ENCODE data around the gene FAM180B. TPM values are rescaled to one million over a fixed set of nuclear protein-coding genes. Genes with fewer than 3 reads are reported as not detected.

Gene FAM180B
- total RNA-seq, 2 donors from 2014 or later, result not detected

DNA sequence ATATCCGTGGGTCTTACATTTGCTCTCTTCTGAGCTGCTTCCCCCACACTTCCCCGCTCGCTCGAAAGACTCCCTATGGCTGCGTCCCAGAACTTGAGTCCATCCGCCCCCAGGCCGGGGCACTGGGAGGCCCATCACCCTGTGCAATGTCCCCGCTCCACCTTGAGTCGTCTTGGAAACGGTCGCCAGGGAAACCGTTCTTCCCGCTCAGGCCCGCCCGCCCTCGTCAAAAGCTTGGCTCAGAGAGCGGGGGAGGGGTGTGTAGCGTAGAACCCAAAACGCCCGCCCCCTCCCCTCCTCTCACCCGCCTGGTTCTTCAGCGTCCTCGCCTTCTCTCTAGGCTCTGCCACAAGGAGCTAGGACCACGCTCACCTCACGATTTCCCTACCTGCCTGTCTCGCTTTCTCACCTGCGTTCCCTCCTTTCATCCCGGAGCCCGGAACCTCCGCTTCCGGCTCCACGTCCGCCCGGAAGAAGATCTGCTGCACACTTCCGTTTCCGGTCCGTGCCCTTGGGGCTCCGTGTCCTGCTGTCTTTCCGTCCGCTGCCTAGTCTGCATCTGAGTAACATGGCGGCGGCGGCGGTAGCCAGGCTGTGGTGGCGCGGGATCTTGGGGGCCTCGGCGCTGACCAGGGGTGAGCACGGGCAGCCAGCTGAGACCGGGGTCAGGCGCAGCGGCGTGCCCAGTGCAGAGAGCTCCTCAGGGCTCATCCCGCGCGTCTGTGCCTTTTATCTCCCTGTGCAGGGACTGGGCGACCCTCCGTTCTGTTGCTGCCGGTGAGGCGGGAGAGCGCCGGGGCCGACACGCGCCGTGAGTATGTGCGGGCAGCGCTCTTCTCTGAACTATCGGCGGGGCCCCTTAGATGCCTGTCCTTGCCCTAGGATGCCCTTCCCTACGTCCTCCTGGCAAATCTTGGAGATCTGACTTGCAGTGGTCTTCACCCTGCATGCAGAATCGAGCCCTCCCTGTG lies 7.7 kb upstream of the FAM180B start, which contains the start of the genes KBTBD4 and NDUFS3:
KBTBD4 (minus strand) TSS at position 447 of the 971 bp plus-strand sequence; CDS start at position 428, 19 bp downstream.
NDUFS3 (plus strand) TSS at position 551 of the 971 bp plus-strand sequence; CDS start at position 569, 18 bp downstream.
- Histone ChIP-seq H3K27ac (peak within 1 kb of the TSS; percentile 77), H3K4me3 (peak within 1 kb of the TSS; percentile 93), H3K9me3 (no peaks in the 10 kb centered on the region), H3K4me1 (peaks cover 11% of the 10 kb centered on the region), H3K36me3 (peaks cover 13% of the 10 kb centered on the region), H3K9ac (ENCODE audit: low read depth in 2 of 2, low read length in 2 of 2) (peak within 1 kb of the TSS; percentile 96 to 98), H3K27me3 (no peaks in the 10 kb centered on the region)
- TF ChIP-seq, protein P1, sequence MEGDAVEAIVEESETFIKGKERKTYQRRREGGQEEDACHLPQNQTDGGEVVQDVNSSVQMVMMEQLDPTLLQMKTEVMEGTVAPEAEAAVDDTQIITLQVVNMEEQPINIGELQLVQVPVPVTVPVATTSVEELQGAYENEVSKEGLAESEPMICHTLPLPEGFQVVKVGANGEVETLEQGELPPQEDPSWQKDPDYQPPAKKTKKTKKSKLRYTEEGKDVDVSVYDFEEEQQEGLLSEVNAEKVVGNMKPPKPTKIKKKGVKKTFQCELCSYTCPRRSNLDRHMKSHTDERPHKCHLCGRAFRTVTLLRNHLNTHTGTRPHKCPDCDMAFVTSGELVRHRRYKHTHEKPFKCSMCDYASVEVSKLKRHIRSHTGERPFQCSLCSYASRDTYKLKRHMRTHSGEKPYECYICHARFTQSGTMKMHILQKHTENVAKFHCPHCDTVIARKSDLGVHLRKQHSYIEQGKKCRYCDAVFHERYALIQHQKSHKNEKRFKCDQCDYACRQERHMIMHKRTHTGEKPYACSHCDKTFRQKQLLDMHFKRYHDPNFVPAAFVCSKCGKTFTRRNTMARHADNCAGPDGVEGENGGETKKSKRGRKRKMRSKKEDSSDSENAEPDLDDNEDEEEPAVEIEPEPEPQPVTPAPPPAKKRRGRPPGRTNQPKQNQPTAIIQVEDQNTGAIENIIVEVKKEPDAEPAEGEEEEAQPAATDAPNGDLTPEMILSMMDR (IDR thresholded peaks at IDR 0.05), result no peak
- DNase-seq, result peak; percentile 94
- intact Hi-C loops (cut with DNase I), result no loop called here

DNA sequence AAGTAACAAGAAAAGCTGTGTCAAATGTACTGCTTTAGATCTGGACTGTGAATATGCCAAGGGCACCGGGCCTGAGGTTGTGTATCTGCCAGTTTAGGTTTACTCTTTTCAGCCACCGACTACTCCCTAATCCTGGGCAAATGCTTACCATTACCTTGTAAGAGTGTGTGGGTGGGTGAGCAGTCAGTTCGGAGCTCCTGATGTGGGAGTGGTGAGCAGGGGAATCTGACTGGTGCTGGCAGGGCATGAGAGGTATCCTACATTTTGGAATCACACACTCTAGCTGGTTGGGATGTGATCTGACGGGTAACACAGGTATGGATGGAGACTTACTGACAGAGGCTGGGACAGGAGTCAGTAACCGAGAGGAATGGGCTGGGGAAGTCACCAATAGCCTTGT lies 2.6 kb upstream of the FAM180B start:
- no peak for DNase-seq
- H3K36me3 ChIP-seq, result peaks cover 19% of the 10 kb centered on the region

DNA sequence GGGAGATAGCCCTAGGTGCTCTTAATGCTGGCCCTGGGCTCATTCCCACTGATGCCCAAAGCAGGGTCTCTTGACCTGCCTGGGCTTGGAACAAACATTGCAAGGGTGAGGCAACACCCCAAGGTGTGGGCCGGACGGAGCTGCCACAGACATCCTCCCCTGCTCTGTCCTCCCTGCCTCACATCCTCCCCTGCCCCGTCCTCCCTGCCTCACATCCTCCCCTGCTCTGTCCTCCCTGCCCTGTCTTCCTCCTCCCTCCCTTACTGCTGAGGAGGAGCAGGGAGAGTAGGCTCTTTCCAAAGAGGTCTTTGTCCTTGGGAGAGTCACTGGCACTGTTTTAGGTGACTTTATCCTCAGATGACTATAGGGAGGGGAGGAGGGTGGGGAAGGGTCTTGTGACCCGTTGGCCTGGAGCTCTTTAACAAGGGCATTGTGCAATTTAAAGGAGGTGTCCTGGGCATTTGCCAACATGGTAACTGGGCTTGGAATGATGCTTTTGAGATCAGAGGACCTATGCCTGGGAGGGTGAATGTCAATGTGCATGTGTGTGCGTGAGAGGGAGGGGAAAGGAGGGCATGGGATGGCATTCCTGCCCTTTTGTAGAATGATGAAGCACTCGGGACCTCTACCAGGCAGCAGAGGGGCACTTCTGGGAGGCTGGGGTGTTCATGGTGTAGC lies 700 bp downstream of the FAM180B start:
- H3K9ac ChIP-seq (ENCODE audit: low read depth in 2 of 2, low read length in 2 of 2), result no peak overlapping the region

More for the DNA sequence above, 2.6 kb upstream of the FAM180B start:
- Histone ChIP-seq H3K9ac (ENCODE audit: low read depth in 2 of 2, low read length in 2 of 2) (no peak overlapping the region), H3K9me3 (no peaks in the 10 kb centered on the region), H3K4me3 (no peak overlapping the region), H3K27ac (no peak overlapping the region), H3K27me3 (no peaks in the 10 kb centered on the region), H3K4me1 (no peaks in the 10 kb centered on the region)
- TF ChIP-seq, protein P1 (IDR thresholded peaks at IDR 0.05), result no peak
- intact Hi-C loops (cut with DNase I), result no loop called here

DNA sequence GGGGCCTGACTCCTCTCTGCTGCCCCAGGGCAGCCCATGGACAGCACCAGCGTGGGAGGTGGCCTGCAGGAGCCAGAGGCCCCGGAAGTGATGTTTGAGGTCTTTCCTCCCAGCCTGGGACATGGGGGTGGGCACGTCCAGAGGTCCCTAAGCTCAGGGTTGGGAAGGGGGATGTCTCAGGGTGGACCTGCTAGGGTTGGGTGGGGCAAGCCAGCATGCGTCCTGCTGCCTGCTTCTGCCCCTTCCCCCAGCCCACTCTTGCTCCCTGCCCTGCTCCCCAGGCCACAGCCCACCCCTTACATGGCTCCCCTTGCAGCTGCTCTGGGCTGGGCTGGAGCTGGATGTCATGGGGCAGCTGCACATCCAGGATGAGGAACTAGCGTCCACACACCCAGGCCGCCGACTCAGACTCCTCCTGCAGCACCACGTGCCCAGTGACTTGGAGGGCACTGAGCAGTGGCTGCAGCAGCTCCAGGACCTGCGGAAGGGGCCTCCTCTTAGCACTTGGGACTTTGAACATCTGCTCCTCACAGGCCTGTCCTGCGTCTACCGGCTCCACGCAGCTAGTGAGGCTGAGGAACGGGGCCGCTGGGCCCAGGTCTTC lies 1.3 kb downstream of the FAM180B start:
- Histone ChIP-seq H3K36me3 (peaks cover 8% of the 10 kb centered on the region), H3K27ac (no peak overlapping the region), H3K9ac (ENCODE audit: low read depth in 2 of 2, low read length in 2 of 2) (no peak overlapping the region), H3K4me3 (no peak overlapping the region), H3K4me1 (no peaks in the 10 kb centered on the region), H3K27me3 (peaks cover 8% of the 10 kb centered on the region), H3K9me3 (no peaks in the 10 kb centered on the region)
- TF ChIP-seq, protein P1 (IDR thresholded peaks at IDR 0.05), result no peak
- peak; percentile 36 for DNase-seq
- intact Hi-C loops (cut with DNase I), result no loop called here

More for the DNA sequence above, 700 bp downstream of the FAM180B start:
- intact Hi-C loops (cut with DNase I), result no loop called here
- no peak overlapping the region for H3K27ac ChIP-seq
- H3K4me3 ChIP-seq, result no peak overlapping the region
- H3K36me3 ChIP-seq, result peaks cover 11% of the 10 kb centered on the region
- H3K9me3 ChIP-seq, result no peaks in the 10 kb centered on the region
- TF ChIP-seq, protein P1 (IDR thresholded peaks at IDR 0.05), result no peak
- no peaks in the 10 kb centered on the region for H3K4me1 ChIP-seq
- DNase-seq, result no peak
- H3K27me3 ChIP-seq, result peaks cover 2% of the 10 kb centered on the region

DNA sequence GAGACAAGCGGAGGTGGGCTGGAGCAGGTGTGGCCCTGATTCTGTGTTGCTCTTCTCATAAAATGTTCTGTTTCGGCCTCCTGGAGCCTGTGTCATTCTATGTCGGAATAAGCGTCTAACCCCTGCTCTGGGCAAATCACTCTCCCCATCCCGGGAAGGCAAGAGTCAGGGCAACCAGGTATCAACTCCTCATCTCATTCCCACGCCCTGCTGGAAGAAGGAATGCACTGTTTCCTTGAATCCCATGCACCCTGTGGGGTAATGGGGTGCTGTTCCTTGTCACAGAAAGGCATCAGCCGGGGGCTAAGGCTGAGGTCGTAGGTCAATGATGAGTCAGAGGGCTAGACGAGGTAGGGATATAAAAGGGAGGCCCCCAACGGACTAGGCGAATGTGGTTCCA lies 2.6 kb downstream of the FAM180B start:
- H3K27ac ChIP-seq, result no peak overlapping the region
- no peak overlapping the region for H3K9ac ChIP-seq (ENCODE audit: low read depth in 2 of 2, low read length in 2 of 2)
- TF ChIP-seq, protein P1 (IDR thresholded peaks at IDR 0.05), result no peak

More for the DNA sequence above, 2.6 kb downstream of the FAM180B start:
- H3K36me3 ChIP-seq, result peaks cover 4% of the 10 kb centered on the region
- H3K27me3 ChIP-seq, result peaks cover 21% of the 10 kb centered on the region
- intact Hi-C loops (cut with DNase I), result no loop called here
- H3K4me1 ChIP-seq, result no peaks in the 10 kb centered on the region
- H3K4me3 ChIP-seq, result no peak overlapping the region
- no peaks in the 10 kb centered on the region for H3K9me3 ChIP-seq
- no peak for DNase-seq

Data from colonic mucosa (tissue), 4 donors.